CD4-positive, alpha-beta T cell (primary cell): Measurements from ENCODE around the gene ALDH3A2. TPM values are rescaled to one million over a fixed set of nuclear protein-coding genes. Genes with fewer than 3 reads are reported as not detected.

ENCODE experiments used
- ATAC-seq: fragments of 200-7000 bp; cut with Tn5 transposase; one replicate; pipeline ENCODE4 v1.10.0; 2022; ENCODE audit warnings: mild to moderate bottlenecking; ENCODE audit not compliant: poor library complexity
- CTCF ChIA-PET: fragments of 350-600 bp; sonication (Branson Sonifier 250); formaldehyde crosslinking; loops from one replicate; lab custom pipeline; 2021; ENCODE audit warnings: antibody characterized with exemption, inconsistent platforms; lab: Charles Lee
- POLR2A ChIA-PET: fragments of 350-600 bp; sonication (Branson Sonifier 250); formaldehyde crosslinking; loops from one replicate; lab custom pipeline; 2021; ENCODE audit warnings: antibody characterized with exemption, inconsistent platforms; lab: Charles Lee
- DNase-seq, 14 experiments: peaks; one replicate each; pipeline ENCODE4 v3.0.0-alpha.2; 2013 to 2020; ENCODE audit warnings: mixed read lengths in 2 of 14
- H3K27ac ChIP-seq, 2 donors: one replicate each; pipeline versions ENCODE4 v1.5.1 to v1.7.0; 2013; ENCODE audit warnings: low read length in 2 of 2, low read depth in 1 of 2, mild to moderate bottlenecking in 1 of 2
- H3K27me3 ChIP-seq, 2 experiments: 1 replicate in 1 of 2; 2 replicates in 1 of 2; pipeline versions ENCODE4 v1.6.1 to v1.7.0; 2013; ENCODE audit warnings: low read length in 2 of 2, control low read depth in 1 of 2, mild to moderate bottlenecking in 1 of 2, moderate library complexity in 1 of 2; ENCODE audit not compliant: insufficient read depth in 2 of 2, control insufficient read depth in 1 of 2
- H3K36me3 ChIP-seq: one replicate; pipeline ENCODE4 v1.6.1; 2013; ENCODE audit warnings: low read length, control low read depth; ENCODE audit not compliant: insufficient read depth
- H3K4me1 ChIP-seq: one replicate; pipeline ENCODE4 v1.6.1; 2013; ENCODE audit warnings: low read length, control low read depth; ENCODE audit not compliant: insufficient read depth
- H3K4me3 ChIP-seq: one replicate; pipeline ENCODE4 v1.5.1; 2013; ENCODE audit warnings: mild to moderate bottlenecking, low read length, moderate library complexity
- H3K9me3 ChIP-seq, 2 experiments: 1 replicate in 1 of 2; 2 replicates in 1 of 2; pipeline versions ENCODE4 v1.6.1 to v1.7.0; 2013; ENCODE audit warnings: low read length in 2 of 2, mild to moderate bottlenecking in 2 of 2, control low read depth in 1 of 2, moderate library complexity in 1 of 2; ENCODE audit not compliant: control insufficient read depth in 1 of 2, insufficient read depth in 1 of 2
- H3K27ac Mint-ChIP-seq: one replicate; pipeline ENCODE4 v1.8.0; 2020; ENCODE audit warnings: mixed read lengths
- H3K27me3 Mint-ChIP-seq: one replicate; pipeline ENCODE4 v1.8.0; 2021; ENCODE audit warnings: mixed read lengths
- H3K36me3 Mint-ChIP-seq: one replicate; pipeline ENCODE4 v1.8.0; 2021; ENCODE audit warnings: low read depth, mixed read lengths
- H3K4me1 Mint-ChIP-seq: one replicate; pipeline ENCODE4 v1.8.0; 2021; ENCODE audit warnings: low read depth, mixed read lengths
- H3K4me3 Mint-ChIP-seq: one replicate; pipeline ENCODE4 v1.8.0; 2020; ENCODE audit warnings: mild to moderate bottlenecking, mixed read lengths
- H3K9me3 Mint-ChIP-seq: one replicate; pipeline ENCODE4 v1.8.0; 2020; ENCODE audit warnings: mixed read lengths
- CTCF ChIP-seq: fragments of 200-600 bp; IDR thresholded peaks from one replicate; pipeline ENCODE4 v1.8.0; 2022; ENCODE audit warnings: antibody characterized with exemption, mild to moderate bottlenecking
- intact Hi-C, 2 experiments: fragments of 100-400 bp; cut with DNase I in 1 of 2; cut with micrococcal nuclease in 1 of 2; formaldehyde crosslinking; loops; one replicate each; pipeline versions ENCODE4 v1.15.1 to v1.9.0; 2023 to 2025; cut with DNase I, micrococcal nuclease
- total RNA-seq, 174 experiments: library from RNA in 2 of 174; stranded (reverse) in 2 of 174; gene quantifications; one replicate each; pipeline ENCODE4 v1.2.3 and lab custom pipeline; 2021 to 2026

Gene ALDH3A2
- total RNA-seq, 2 experiments from 2014 or later, result 20.0 to 20.9 TPM

GRCh38 chr17:19725486-19725885 is 76.9 kb downstream of the ALDH3A2 start:
- Histone ChIP-seq H3K27ac (no peak overlapping the region), H3K4me1 (peaks cover 28% of the 10 kb centered on the region), H3K36me3 (no peaks in the 10 kb centered on the region), H3K27me3 (no peaks in the 10 kb centered on the region), H3K9me3 (no peaks in the 10 kb centered on the region), H3K4me3 (no peak overlapping the region)
- ChIA-PET POLR2A (interaction anchor here (1.0 kb wide), 1 partner anchor 348 kb away, joined by 3 read pairs; no protein-coding TSS in a partner anchor), CTCF (interaction anchor here (0.6 kb wide), 1 partner anchor 12 kb away, joined by 3 read pairs; no protein-coding TSS in a partner anchor)
- H3K4me1 Mint-ChIP-seq, result peaks cover 41% of the 10 kb centered on the region
- TF ChIP-seq CTCF, result no peak
- no peaks in the 10 kb centered on the region for H3K27me3 Mint-ChIP-seq
- H3K9me3 Mint-ChIP-seq, result no peaks in the 10 kb centered on the region
- DNase-seq (peak in 2 of 14 experiments; percentile 35 to 51), ATAC-seq (no peak)
- H3K36me3 Mint-ChIP-seq, result no peaks in the 10 kb centered on the region
- intact Hi-C loops, result no loop called here
- H3K27ac Mint-ChIP-seq, result peak overlapping the region; percentile 73
- peak overlapping the region; percentile 82 for H3K4me3 Mint-ChIP-seq

- Histone ChIP-seq H3K27me3 (no peaks in the 10 kb centered on the region), H3K9me3 (no peaks in the 10 kb centered on the region), H3K27ac (no peak overlapping the region), H3K4me3 (no peak overlapping the region), H3K36me3 (no peaks in the 10 kb centered on the region), H3K4me1 (peaks cover 28% of the 10 kb centered on the region)
- TF ChIP-seq CTCF, result no peak
- DNase-seq, result no peak
- no peaks in the 10 kb centered on the region for H3K36me3 Mint-ChIP-seq
- peak overlapping the region; percentile 3 for H3K27ac Mint-ChIP-seq
- POLR2A ChIA-PET, result no interaction called here
- H3K27me3 Mint-ChIP-seq, result no peaks in the 10 kb centered on the region
- no peak for ATAC-seq
- CTCF ChIA-PET, result no interaction called here
- peaks cover 41% of the 10 kb centered on the region for H3K4me1 Mint-ChIP-seq
- intact Hi-C loops, result no loop called here
- H3K9me3 Mint-ChIP-seq, result no peaks in the 10 kb centered on the region
- no peak overlapping the region for H3K4me3 Mint-ChIP-seq
Measured at GRCh38 chr17:19726631-19727376, 78.3 kb downstream of the ALDH3A2 start.

Other genes with a start within 250 kb of the ALDH3A2 start
- gene RNF112, start 237.5 kb upstream of the ALDH3A2 start, total RNA-seq, result 1 to 10 TPM; 1.4 to 1.5 TPM
- not detected for gene SLC47A1, start 114.9 kb upstream of the ALDH3A2 start, total RNA-seq
- gene SLC47A2, start 67.8 kb downstream of the ALDH3A2 start, total RNA-seq, result not detected
- not detected for gene ALDH3A1, start 99.5 kb downstream of the ALDH3A2 start, total RNA-seq
- 10 to 100 TPM; 17.1 to 18.3 TPM for gene ULK2, start 219.2 kb downstream of the ALDH3A2 start, total RNA-seq